OCI-LY1 (cell line): ENCODE data around the gene NLRP9.
"Not testable (repeated sequence)": the region's sequence is repeated elsewhere in the genome, so short reads cannot be mapped to it uniquely, and the experiment has no call there.

ENCODE experiments used
- H2AFZ ChIP-seq: fragments of 200-600 bp; sonication (generic), shearing (Covaris generic); 2 replicates; pipeline ENCODE4 v1.6.0; 2014; ENCODE audit warnings: antibody characterized with exemption, mild to moderate bottlenecking, low read length
- H3F3A ChIP-seq: fragments of 200-600 bp; sonication (generic), shearing (Covaris generic); 2 replicates; pipeline ENCODE4 v1.6.0; 2014; ENCODE audit warnings: mild to moderate bottlenecking, antibody characterized with exemption, low read length, moderate library complexity; ENCODE audit not compliant: insufficient read depth
- H3K27ac ChIP-seq: fragments of 200-600 bp; sonication (generic); 2 replicates; pipeline ENCODE4 v1.5.1; 2014; ENCODE audit warnings: low read length, mixed run types, mild to moderate bottlenecking, low read depth; ENCODE audit not compliant: poor library complexity, severe bottlenecking
- H3K27me3 ChIP-seq: fragments of 200-600 bp; sonication (generic); 2 replicates; pipeline ENCODE4 v1.6.0; 2014; ENCODE audit warnings: antibody characterized with exemption, mild to moderate bottlenecking, low read length, moderate library complexity; ENCODE audit not compliant: insufficient read depth
- H3K36me3 ChIP-seq: fragments of 200-600 bp; sonication (generic); 2 replicates; pipeline ENCODE4 v1.6.1; 2014; ENCODE audit warnings: mild to moderate bottlenecking, antibody characterized with exemption, low read length, moderate library complexity, mixed read lengths; ENCODE audit not compliant: insufficient read depth
- H3K4me1 ChIP-seq: fragments of 200-600 bp; sonication (generic); 2 replicates; pipeline ENCODE4 v1.5.1; 2014; ENCODE audit warnings: mild to moderate bottlenecking, low read length, moderate library complexity; ENCODE audit not compliant: insufficient read depth, severe bottlenecking
- H3K4me2 ChIP-seq: fragments of 200-600 bp; sonication (generic), shearing (Covaris generic); 2 replicates; pipeline ENCODE4 v1.6.1; 2014; ENCODE audit warnings: low read length
- H3K4me3 ChIP-seq: fragments of 200-600 bp; sonication (generic); 2 replicates; pipeline ENCODE4 v1.5.1; 2014; ENCODE audit warnings: low read length, low read depth, mild to moderate bottlenecking, mixed read lengths; ENCODE audit not compliant: poor library complexity, severe bottlenecking
- H3K79me2 ChIP-seq: fragments of 200-600 bp; shearing (Covaris generic); 2 replicates; pipeline ENCODE4 v1.6.1; 2016; ENCODE audit warnings: mixed run types, low read length, mixed read lengths; ENCODE audit not compliant: insufficient read depth
- H3K9ac ChIP-seq: fragments of 200-600 bp; sonication (generic), shearing (Covaris generic); 2 replicates; pipeline ENCODE4 v1.6.1; 2014; ENCODE audit warnings: mild to moderate bottlenecking, low read length, mixed read lengths
- H3K9me2 ChIP-seq: fragments of 200-600 bp; sonication (generic), shearing (Covaris generic); 2 replicates; pipeline ENCODE4 v1.6.1; 2014; ENCODE audit warnings: low read depth, mild to moderate bottlenecking, low read length, mixed read lengths
- H3K9me3 ChIP-seq: fragments of 200-600 bp; shearing (Covaris generic); 2 replicates; pipeline ENCODE4 v1.6.1; 2014; ENCODE audit warnings: low read length, mixed read lengths
- H4K20me1 ChIP-seq: fragments of 200-600 bp; sonication (generic), shearing (Covaris generic); 2 replicates; pipeline ENCODE4 v1.6.0; 2016; ENCODE audit warnings: mild to moderate bottlenecking, low read length; ENCODE audit not compliant: insufficient read depth
- EZH2 ChIP-seq: fragments of 200-600 bp; sonication (generic), shearing (Covaris generic); IDR thresholded peaks from 2 replicates; pipeline ENCODE4 v1.8.0; 2017; ENCODE audit warnings: borderline replicate concordance, mixed run types, mild to moderate bottlenecking, antibody characterized with exemption, low read length, moderate library complexity, mixed read lengths
- TF ChIP-seq, protein P1 (sequence below): fragments of 200-600 bp; sonication (generic), shearing (Covaris generic); IDR thresholded peaks from 2 replicates; pipeline ENCODE4 v1.5.1; 2017; ENCODE audit warnings: mild to moderate bottlenecking, antibody characterized with exemption, low read length, moderate library complexity, mixed read lengths

The NLRP9 gene

DNA sequence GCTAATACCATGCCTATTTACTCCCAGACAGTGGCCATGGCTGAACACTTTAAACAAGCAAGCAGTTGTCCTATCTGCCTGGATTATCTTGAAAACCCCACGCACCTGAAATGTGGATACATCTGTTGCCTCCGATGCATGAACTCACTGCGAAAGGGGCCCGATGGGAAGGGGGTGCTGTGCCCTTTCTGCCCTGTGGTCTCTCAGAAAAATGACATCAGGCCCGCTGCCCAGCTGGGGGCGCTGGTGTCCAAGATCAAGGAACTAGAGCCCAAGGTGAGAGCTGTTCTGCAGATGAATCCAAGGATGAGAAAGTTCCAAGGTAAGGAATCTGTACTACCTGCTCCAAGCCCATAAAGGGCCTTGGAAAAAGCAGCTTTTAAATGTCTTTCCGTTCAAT, 39.3 kb upstream of the NLRP9 start:
- H2AFZ ChIP-seq, result no peak overlapping the region
- no peaks in the 10 kb centered on the region for H3K9me2 ChIP-seq
- peak overlapping the region; percentile 65; the same call in 1 of the 2 replicates for H3K4me2 ChIP-seq
- H3F3A ChIP-seq, result no peaks in the 10 kb centered on the region
- no peak overlapping the region for H3K9ac ChIP-seq
- no peak overlapping the region for H3K4me3 ChIP-seq
- H3K36me3 ChIP-seq, result no peaks in the 10 kb centered on the region
- no peaks in the 10 kb centered on the region for H3K79me2 ChIP-seq
- TF ChIP-seq, protein P1, sequence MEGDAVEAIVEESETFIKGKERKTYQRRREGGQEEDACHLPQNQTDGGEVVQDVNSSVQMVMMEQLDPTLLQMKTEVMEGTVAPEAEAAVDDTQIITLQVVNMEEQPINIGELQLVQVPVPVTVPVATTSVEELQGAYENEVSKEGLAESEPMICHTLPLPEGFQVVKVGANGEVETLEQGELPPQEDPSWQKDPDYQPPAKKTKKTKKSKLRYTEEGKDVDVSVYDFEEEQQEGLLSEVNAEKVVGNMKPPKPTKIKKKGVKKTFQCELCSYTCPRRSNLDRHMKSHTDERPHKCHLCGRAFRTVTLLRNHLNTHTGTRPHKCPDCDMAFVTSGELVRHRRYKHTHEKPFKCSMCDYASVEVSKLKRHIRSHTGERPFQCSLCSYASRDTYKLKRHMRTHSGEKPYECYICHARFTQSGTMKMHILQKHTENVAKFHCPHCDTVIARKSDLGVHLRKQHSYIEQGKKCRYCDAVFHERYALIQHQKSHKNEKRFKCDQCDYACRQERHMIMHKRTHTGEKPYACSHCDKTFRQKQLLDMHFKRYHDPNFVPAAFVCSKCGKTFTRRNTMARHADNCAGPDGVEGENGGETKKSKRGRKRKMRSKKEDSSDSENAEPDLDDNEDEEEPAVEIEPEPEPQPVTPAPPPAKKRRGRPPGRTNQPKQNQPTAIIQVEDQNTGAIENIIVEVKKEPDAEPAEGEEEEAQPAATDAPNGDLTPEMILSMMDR, result peak; percentile 82
- no peak for TF ChIP-seq EZH2
- no peaks in the 10 kb centered on the region for H4K20me1 ChIP-seq
- no peaks in the 10 kb centered on the region for H3K9me3 ChIP-seq
- H3K27ac ChIP-seq, result no peak overlapping the region
- peaks cover 14% of the 10 kb centered on the region for H3K4me1 ChIP-seq
- no peaks in the 10 kb centered on the region for H3K27me3 ChIP-seq

DNA sequence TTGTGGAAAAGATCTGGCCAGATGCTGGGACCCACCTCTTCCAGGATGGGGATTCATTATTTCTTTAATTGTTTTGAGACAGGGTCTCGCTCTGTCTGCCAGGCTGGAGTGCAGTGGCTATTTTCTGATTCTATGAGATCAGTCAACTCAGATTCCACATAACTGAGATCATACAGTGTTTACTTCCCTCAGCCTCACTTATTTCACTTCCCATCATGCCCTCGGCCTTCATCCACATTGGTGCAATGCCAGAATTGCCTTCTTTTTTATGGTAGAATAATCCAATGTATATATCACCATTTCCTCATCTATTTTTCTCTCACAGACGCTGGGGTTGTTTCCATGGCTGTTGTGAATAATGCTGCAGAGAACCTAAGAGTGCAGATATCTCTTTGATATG, 31.4 kb upstream of the NLRP9 start:
- H3K4me3 ChIP-seq, H3K27me3 ChIP-seq, H3K9me3 ChIP-seq, H3K9ac ChIP-seq, H3K79me2 ChIP-seq, H3K9me2 ChIP-seq, H2AFZ ChIP-seq, H3K27ac ChIP-seq, H3K36me3 ChIP-seq, H3K4me1 ChIP-seq, H3F3A ChIP-seq, H4K20me1 ChIP-seq, H3K4me2 ChIP-seq: not testable (repeated sequence)

DNA sequence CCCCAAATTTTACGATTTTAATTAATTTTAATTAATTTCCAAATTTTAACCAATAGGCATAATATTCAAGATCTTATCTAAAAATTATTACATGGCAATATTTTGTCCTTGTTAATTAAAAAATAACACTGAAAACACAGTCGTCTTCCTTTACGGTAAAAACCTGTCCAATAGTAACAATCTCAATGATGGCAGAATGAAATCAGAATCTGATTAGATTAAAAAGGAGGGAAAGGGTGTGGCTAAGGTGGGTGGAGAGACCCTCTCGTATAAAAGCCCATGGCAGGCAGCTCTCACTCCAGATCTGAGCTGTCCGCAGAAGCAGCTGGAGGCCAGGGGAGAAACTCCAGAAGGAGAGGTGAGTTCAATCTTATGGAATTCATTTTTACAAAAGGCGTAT, 30.6 kb upstream of the NLRP9 start, which contains the start of gene RFPL4AL1:
Gene RFPL4AL1, plus strand, starts transcription at position 301 of the 400 bp plus-strand sequence. CDS start 2,687 bp downstream, outside the sequence.
- not testable (repeated sequence) for H3K79me2 ChIP-seq, H3K9me3 ChIP-seq, H3K27ac ChIP-seq, H2AFZ ChIP-seq, H3K27me3 ChIP-seq, H3K36me3 ChIP-seq, H4K20me1 ChIP-seq, H3K9me2 ChIP-seq, H3K9ac ChIP-seq, H3F3A ChIP-seq, H3K4me1 ChIP-seq, H3K4me2 ChIP-seq, H3K4me3 ChIP-seq

DNA sequence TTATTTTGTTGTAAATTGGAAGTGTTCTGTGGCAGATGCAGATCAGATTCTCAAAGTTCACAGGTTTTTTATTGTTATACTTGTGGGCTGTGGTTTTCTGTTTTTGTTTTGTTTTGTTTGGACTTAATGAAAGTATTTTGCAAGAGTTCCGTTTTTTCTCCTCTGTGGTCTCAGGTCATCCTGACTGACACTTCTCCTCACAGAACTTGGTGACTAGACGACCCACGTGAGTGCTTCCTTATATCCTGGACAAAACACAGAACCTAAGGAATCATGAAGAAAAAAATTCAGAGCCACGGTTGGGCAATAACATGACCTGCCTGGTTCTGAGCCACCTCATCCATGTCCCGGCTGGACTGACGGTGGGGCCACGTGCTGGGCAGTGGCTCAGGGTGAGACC, 28.3 kb upstream of the NLRP9 start:
- Histone ChIP-seq H3K27ac (no peak overlapping the region), H3K79me2 (no peaks in the 10 kb centered on the region), H3F3A (no peaks in the 10 kb centered on the region), H3K9ac (no peak overlapping the region), H3K4me2 (no peak overlapping the region), H2AFZ (no peak overlapping the region), H4K20me1 (no peaks in the 10 kb centered on the region), H3K4me3 (no peak overlapping the region), H3K4me1 (no peaks in the 10 kb centered on the region), H3K9me2 (no peaks in the 10 kb centered on the region), H3K9me3 (no peaks in the 10 kb centered on the region), H3K36me3 (no peaks in the 10 kb centered on the region), H3K27me3 (no peaks in the 10 kb centered on the region)
- TF ChIP-seq, protein P1, result no peak
- no peak for TF ChIP-seq EZH2

DNA sequence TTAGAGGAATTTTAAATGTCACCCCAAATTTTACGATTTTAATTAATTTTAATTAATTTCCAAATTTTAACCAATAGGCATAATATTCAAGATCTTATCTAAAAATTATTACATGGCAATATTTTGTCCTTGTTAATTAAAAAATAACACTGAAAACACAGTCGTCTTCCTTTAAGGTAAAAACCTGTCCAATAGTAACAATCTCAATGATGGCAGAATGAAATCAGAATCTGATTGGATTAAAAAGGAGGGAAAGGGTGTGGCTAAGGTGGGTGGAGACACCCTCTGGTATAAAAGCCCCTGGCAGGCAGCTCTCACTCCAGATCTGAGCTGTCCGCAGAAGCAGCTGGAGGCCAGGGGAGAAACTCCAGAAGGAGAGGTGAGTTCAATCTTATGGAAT, 20.6 kb upstream of the NLRP9 start, which contains the start of gene RFPL4A:
Gene RFPL4A, plus strand, starts transcription at position 301 of the 400 bp plus-strand sequence. CDS start 2,704 bp downstream, outside the sequence.
- not testable (repeated sequence) for H3K9ac ChIP-seq, H3K4me2 ChIP-seq, H2AFZ ChIP-seq, H3K27me3 ChIP-seq, H3K9me2 ChIP-seq, H3K36me3 ChIP-seq, H3K4me3 ChIP-seq, H3F3A ChIP-seq, H3K27ac ChIP-seq, H3K4me1 ChIP-seq, H3K79me2 ChIP-seq, H4K20me1 ChIP-seq, H3K9me3 ChIP-seq

DNA sequence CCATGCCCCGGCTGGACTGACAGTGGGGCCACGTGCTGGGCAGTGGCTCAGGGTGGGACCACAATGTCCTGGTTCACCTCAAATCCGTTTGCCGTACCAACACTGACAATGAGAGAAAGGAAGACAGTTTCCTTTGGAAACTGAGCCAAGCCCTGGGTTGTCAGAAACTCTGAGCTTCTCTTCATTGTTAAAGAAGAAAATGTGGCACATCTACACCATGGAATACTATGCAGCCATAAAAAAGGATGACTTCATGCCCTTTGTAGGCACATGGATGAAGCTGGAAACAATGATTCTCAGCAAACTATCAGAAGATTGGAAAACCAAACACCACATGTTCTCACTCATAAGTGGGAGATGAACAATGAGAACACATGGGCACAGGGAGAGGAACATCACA, 18.6 kb upstream of the NLRP9 start:
- not testable (repeated sequence) for H3K9ac ChIP-seq, H3K36me3 ChIP-seq, H3K9me3 ChIP-seq, H3K4me3 ChIP-seq, H3K27me3 ChIP-seq, H3K27ac ChIP-seq, H3K79me2 ChIP-seq, H3F3A ChIP-seq, H2AFZ ChIP-seq, H4K20me1 ChIP-seq, H3K4me1 ChIP-seq, H3K9me2 ChIP-seq, H3K4me2 ChIP-seq
